ENCODE results near the gene PRKCQ.

GRCh38 chr10:6416892-6417512 is 163.1 kb downstream of the PRKCQ start:
- TF ChIP-seq POLR2AphosphoS5 (IDR thresholded peaks at IDR 0.05; ENCODE audit: low read depth, low read length) (no peak), CREB1 (IDR thresholded peaks at IDR 0.05) (no peak)
- TF ChIP-seq, protein P1, sequence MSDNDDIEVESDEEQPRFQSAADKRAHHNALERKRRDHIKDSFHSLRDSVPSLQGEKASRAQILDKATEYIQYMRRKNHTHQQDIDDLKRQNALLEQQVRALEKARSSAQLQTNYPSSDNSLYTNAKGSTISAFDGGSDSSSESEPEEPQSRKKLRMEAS (IDR thresholded peaks at IDR 0.05): no peak
